IMR-90 (cell line): Measurements from ENCODE around the gene ACSM6. TPM values are rescaled to one million over a fixed set of nuclear protein-coding genes. Genes with fewer than 3 reads are reported as not detected.

Source experiments
- ATAC-seq: fragments of 200-7000 bp; cut with Tn5 transposase; 2 replicates; pipeline ENCODE4 v1.9.1; 2020; ENCODE audit warnings: low read depth, mild to moderate bottlenecking, moderate library complexity
- BruUV-seq: library from RNA; stranded (reverse); fragments of 400-500 nt; replicated peaks from 2 replicates; lab custom pipeline; 2021; lab: Mats Ljungman, UMichigan
- CTCF ChIA-PET: fragments of 300-600 bp; formaldehyde crosslinking; extraction: SDS; loops from one replicate; lab custom pipeline; 2021; ENCODE audit warnings: antibody characterized with exemption; lab: Yijun Ruan, JAX
- POLR2A ChIA-PET: fragments of 300-600 bp; sonication (Branson Sonifier 250); formaldehyde crosslinking; loops from one replicate; lab custom pipeline; 2022; ENCODE audit warnings: antibody characterized with exemption; ENCODE audit not compliant: unreplicated experiment; lab: Charles Lee
- DNase-seq: peaks from one replicate; pipeline ENCODE4 v3.0.0; 2013
- H2AFZ ChIP-seq: replicated peaks from 2 replicates; pipeline ENCODE3; 2013; ENCODE audit warnings: low read length, mild to moderate bottlenecking; ENCODE audit not compliant: poor library complexity
- H2AK5ac ChIP-seq: 2 replicates; pipeline ENCODE4 v1.6.1; 2013; ENCODE audit warnings: low read depth, low read length, inconsistent platforms
- H2AK9ac ChIP-seq: replicated peaks from 2 replicates; pipeline ENCODE3; 2013; ENCODE audit warnings: mild to moderate bottlenecking, low read depth, low read length, moderate library complexity; ENCODE audit not compliant: poor library complexity
- H2BK120ac ChIP-seq: 2 replicates; pipeline ENCODE4 v1.6.1; 2013; ENCODE audit warnings: low read depth, low read length, inconsistent platforms
- H2BK15ac ChIP-seq: 3 replicates; pipeline ENCODE4 v1.6.1; 2013; ENCODE audit warnings: low read depth, low read length, inconsistent platforms
- H2BK20ac ChIP-seq: 2 replicates; pipeline ENCODE4 v1.6.1; 2013; ENCODE audit warnings: low read depth, mild to moderate bottlenecking, inconsistent platforms, low read length, moderate library complexity
- H2BK5ac ChIP-seq: 2 replicates; pipeline ENCODE4 v1.6.1; 2013; ENCODE audit warnings: mild to moderate bottlenecking, low read depth, low read length, inconsistent platforms; ENCODE audit not compliant: poor library complexity, severe bottlenecking
- H3K14ac ChIP-seq: replicated peaks from 2 replicates; pipeline ENCODE4 v1.6.1; 2013; ENCODE audit warnings: low read depth, low read length, inconsistent platforms
- H3K18ac ChIP-seq: 2 replicates; pipeline ENCODE4 v1.6.1; 2013; ENCODE audit warnings: low read depth, low read length, control low read depth
- H3K23ac ChIP-seq: 2 replicates; pipeline ENCODE4 v1.6.1; 2013; ENCODE audit warnings: low read depth, low read length, inconsistent platforms
- H3K27ac ChIP-seq: 2 replicates; pipeline ENCODE4 v1.5.1; 2013; ENCODE audit warnings: mild to moderate bottlenecking, control low read depth, low read length; ENCODE audit not compliant: insufficient read depth
- H3K27me3 ChIP-seq: 2 replicates; pipeline ENCODE4 v1.6.1; 2013; ENCODE audit warnings: low read length; ENCODE audit not compliant: control insufficient read depth, insufficient read depth
- H3K36me3 ChIP-seq: 2 replicates; pipeline ENCODE4 v1.6.1; 2013; ENCODE audit warnings: low read length, mixed read lengths; ENCODE audit not compliant: control insufficient read depth, insufficient read depth
- H3K4ac ChIP-seq: 2 replicates; pipeline ENCODE4 v1.6.1; 2013; ENCODE audit warnings: low read depth, low read length, inconsistent platforms
- H3K4me1 ChIP-seq: 2 replicates; pipeline ENCODE4 v1.6.1; 2013; ENCODE audit warnings: low read length, mixed read lengths; ENCODE audit not compliant: control insufficient read depth, insufficient read depth
- H3K4me2 ChIP-seq: 2 replicates; pipeline ENCODE4 v1.6.1; 2013; ENCODE audit warnings: low read depth, mild to moderate bottlenecking, control low read depth, low read length, moderate library complexity
- H3K4me3 ChIP-seq: 2 replicates; pipeline ENCODE4 v1.5.1; 2013; ENCODE audit warnings: low read depth, mild to moderate bottlenecking, control low read depth, low read length, moderate library complexity; ENCODE audit not compliant: insufficient read depth
- H3K56ac ChIP-seq: 2 replicates; pipeline ENCODE4 v1.6.1; 2013; ENCODE audit warnings: low read length, inconsistent platforms; ENCODE audit not compliant: insufficient read depth; ENCODE audit errors: extremely low read depth
- H3K79me1 ChIP-seq, 2 experiments: 2 replicates each; pipeline ENCODE4 v1.6.1; 2013; ENCODE audit warnings: low read length in 2 of 2, inconsistent platforms in 1 of 2, low read depth in 1 of 2
- H3K9ac ChIP-seq: 2 replicates; pipeline ENCODE4 v1.6.1; 2013; ENCODE audit warnings: low read depth, low read length, control low read depth
- H3K9me1 ChIP-seq: 2 replicates; pipeline ENCODE4 v1.6.1; 2013; ENCODE audit warnings: low read length, inconsistent platforms; ENCODE audit not compliant: insufficient read depth
- H3K9me3 ChIP-seq: 2 replicates; pipeline ENCODE4 v1.6.1; 2013; ENCODE audit warnings: low read length; ENCODE audit not compliant: control insufficient read depth, insufficient read depth
- H4K20me1 ChIP-seq: 2 replicates; pipeline ENCODE4 v1.6.1; 2013; ENCODE audit warnings: low read length, inconsistent platforms; ENCODE audit not compliant: insufficient read depth
- H4K5ac ChIP-seq: 2 replicates; pipeline ENCODE4 v1.6.1; 2013; ENCODE audit warnings: mild to moderate bottlenecking, low read depth, low read length, control low read depth
- H4K8ac ChIP-seq, 2 experiments: 2 replicates each; pipeline ENCODE4 v1.6.1; 2013; ENCODE audit warnings: low read depth in 2 of 2, low read length in 2 of 2, control low read depth in 1 of 2, inconsistent platforms in 1 of 2
- H4K91ac ChIP-seq: 2 replicates; pipeline ENCODE4 v1.6.1; 2013; ENCODE audit warnings: low read depth, low read length, inconsistent platforms; ENCODE audit not compliant: insufficient read depth
- BHLHE40 ChIP-seq: fragments of 150-350 bp; IDR thresholded peaks from 2 replicates; pipeline ENCODE4 v1.6.1; 2016; ENCODE audit warnings: mild to moderate bottlenecking, low read depth, low read length
- CEBPB ChIP-seq: IDR thresholded peaks from 2 replicates; pipeline ENCODE4 v1.6.1; 2012; ENCODE audit warnings: low read depth, low read length, improper control_type of control experiment
- CHD1 ChIP-seq: IDR thresholded peaks from 2 replicates; pipeline ENCODE4 v1.6.1; 2012; ENCODE audit warnings: low read depth, low read length, improper control_type of control experiment
- MAFK ChIP-seq: IDR thresholded peaks from 2 replicates; pipeline ENCODE4 v1.6.1; 2012; ENCODE audit warnings: low read depth, low read length, improper control_type of control experiment
- MAZ ChIP-seq: IDR thresholded peaks from 2 replicates; pipeline ENCODE4 v1.6.1; 2012; ENCODE audit warnings: low read depth, mild to moderate bottlenecking, low read length, improper control_type of control experiment, moderate library complexity, borderline replicate concordance
- MXI1 ChIP-seq: IDR thresholded peaks from 2 replicates; pipeline ENCODE4 v1.6.1; 2012; ENCODE audit warnings: low read depth, mild to moderate bottlenecking, low read length, moderate library complexity, borderline replicate concordance
- NFE2L2 ChIP-seq: fragments of 150-350 bp; IDR thresholded peaks from 2 replicates; pipeline ENCODE4 v1.6.1; 2016; ENCODE audit warnings: low read depth, mild to moderate bottlenecking, low read length
- POLR2A ChIP-seq: IDR thresholded peaks from 2 replicates; pipeline ENCODE4 v1.6.1; 2012; ENCODE audit warnings: mild to moderate bottlenecking, low read depth, low read length
- RAD21 ChIP-seq: IDR thresholded peaks from 2 replicates; pipeline ENCODE4 v1.6.1; 2012; ENCODE audit warnings: low read length, improper control_type of control experiment
- RFX5 ChIP-seq: IDR thresholded peaks from 2 replicates; pipeline ENCODE4 v1.8.0; 2012; ENCODE audit warnings: low read depth, mild to moderate bottlenecking, low read length, moderate library complexity
- SMC3 ChIP-seq: fragments of 150-350 bp; IDR thresholded peaks from 2 replicates; pipeline ENCODE4 v1.6.1; 2016; ENCODE audit warnings: low read depth, mild to moderate bottlenecking, antibody characterized with exemption, low read length, moderate library complexity
- WGBS, 2 experiments: methylation state at CpG; one replicate each; pipeline versions ENCODE4 v1.1.5 to v1.1.7; 2013; ENCODE audit warnings: missing lambda C conversion rate in 2 of 2; ENCODE audit not compliant: insufficient read length in 1 of 2; ENCODE audit errors: extremely low coverage in 2 of 2; 5-methylcytosine and 5-hydroxymethylcytosine counted together
- dilution Hi-C: fragments of 300-500 bp; cut with HindIII; formaldehyde crosslinking; loops from one replicate; pipeline ENCODE4 v1.14.3; 2018; ENCODE audit warnings: low sequenced_read_pairs; ENCODE audit not compliant: unreplicated experiment
- in situ Hi-C: fragments of 300-500 bp; cut with MboI; formaldehyde crosslinking; loops from 3 replicates; pipeline ENCODE4 v1.14.3; 2019; ENCODE audit warnings: low sequenced_read_pairs, inconsistent platforms, mixed read lengths
- intact Hi-C: fragments of 100-400 bp; cut with micrococcal nuclease; formaldehyde crosslinking; loops from 2 replicates; pipeline ENCODE4 v1.10.0; 2022
- polyA plus RNA-seq, 3 experiments: library from polyadenylated mRNA; depleted of rRNA; stranded (reverse); fragments of >200 nt; gene quantifications; 2 replicates each; pipeline ENCODE4 v1.2.3, GENCODE V29; 2012; ENCODE audit warnings: low replicate concordance in 1 of 3
- total RNA-seq: library from RNA; depleted of rRNA; stranded (reverse); fragments of >200 nt; gene quantifications from 2 replicates; pipeline ENCODE4 v1.2.3, GENCODE V29; 2012
- TF ChIP-seq, protein P1 (sequence below): conservative IDR thresholded peaks from 2 replicates; pipeline ENCODE4 v1.5.1; 2012; ENCODE audit warnings: mild to moderate bottlenecking, low read depth, low read length, improper control_type of control experiment
- TF ChIP-seq, protein P2 (sequence below): fragments of 150-350 bp; IDR thresholded peaks from 2 replicates; pipeline ENCODE4 v1.6.1; 2017; ENCODE audit warnings: mild to moderate bottlenecking, antibody characterized with exemption, low read length, low read depth

The ACSM6 gene
- total and polyA plus RNA-seq, 2 of the 4 experiments (the other 2 are of a cell fraction) = not detected

DNA sequence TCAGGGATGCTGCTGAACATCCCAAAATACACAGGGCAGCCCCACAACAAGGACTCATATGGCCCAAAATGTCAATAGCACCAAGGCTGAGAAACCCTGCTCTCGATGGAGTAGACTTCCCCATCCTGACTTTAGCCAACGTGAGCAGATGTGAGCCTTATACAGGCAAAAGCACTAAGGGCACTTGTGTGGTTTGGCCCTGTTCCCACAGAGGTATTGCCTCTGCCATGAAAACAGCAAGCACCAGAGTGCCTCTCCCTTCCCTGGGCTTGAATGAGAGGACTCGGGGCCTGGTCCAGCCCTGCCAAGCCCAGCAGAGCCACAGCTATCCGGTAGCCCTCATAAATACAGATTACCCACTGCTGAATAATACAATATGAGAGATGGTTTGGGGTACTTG is 47.5 kb downstream of the ACSM6 start:
- dilution Hi-C loops (no loop called here), intact Hi-C loops (no loop called here), in situ Hi-C loops (loop anchor here (5.0 kb wide), 1 partner anchor 121 kb away; no protein-coding TSS in a partner anchor)
- DNase-seq (no peak), ATAC-seq (no peak)
- Histone ChIP-seq H2AK5ac (peak overlapping the region; percentile 14; the same call in 1 of the 2 replicates), H2BK20ac (no peak overlapping the region), H3K56ac (no peak overlapping the region), H3K4me2 (no peak overlapping the region), H3K4me1 (peaks cover 18% of the 10 kb centered on the region), H3K14ac (no peak overlapping the region), H3K23ac (no peak overlapping the region), H2BK120ac (no peak overlapping the region), H4K20me1 (peaks cover 24% of the 10 kb centered on the region), H3K18ac (no peak overlapping the region), H3K4me3 (no peak overlapping the region), H2AFZ (no peak overlapping the region), H3K9ac (no peak overlapping the region), H2AK9ac (no peak overlapping the region), H3K36me3 (peaks cover 60% of the 10 kb centered on the region), H3K4ac (peak overlapping the region; percentile 26; the same call in 1 of the 2 replicates), H4K5ac (no peak overlapping the region), H3K9me3 (no peaks in the 10 kb centered on the region), H4K8ac (no peak overlapping the region), H2BK15ac (no peak overlapping the region), H3K79me1 (peaks cover 32 to 71% of the 10 kb centered on the region in 2 experiments; a peak in 3 of 4 replicates), H3K27me3 (no peaks in the 10 kb centered on the region), H2BK5ac (no peak overlapping the region), H3K9me1 (peaks cover 21% of the 10 kb centered on the region), H4K91ac (no peak overlapping the region), H3K27ac (no peak overlapping the region)
- BruUV-seq = no TSS peak
- POLR2A ChIA-PET = no interaction called here
- TF ChIP-seq RFX5 (no peak), NFE2L2 (no peak), MXI1 (no peak), MAZ (no peak), POLR2A (no peak), CHD1 (no peak), CEBPB (no peak), SMC3 (no peak), RAD21 (no peak), BHLHE40 (no peak), MAFK (no peak)
- TF ChIP-seq, protein P1, sequence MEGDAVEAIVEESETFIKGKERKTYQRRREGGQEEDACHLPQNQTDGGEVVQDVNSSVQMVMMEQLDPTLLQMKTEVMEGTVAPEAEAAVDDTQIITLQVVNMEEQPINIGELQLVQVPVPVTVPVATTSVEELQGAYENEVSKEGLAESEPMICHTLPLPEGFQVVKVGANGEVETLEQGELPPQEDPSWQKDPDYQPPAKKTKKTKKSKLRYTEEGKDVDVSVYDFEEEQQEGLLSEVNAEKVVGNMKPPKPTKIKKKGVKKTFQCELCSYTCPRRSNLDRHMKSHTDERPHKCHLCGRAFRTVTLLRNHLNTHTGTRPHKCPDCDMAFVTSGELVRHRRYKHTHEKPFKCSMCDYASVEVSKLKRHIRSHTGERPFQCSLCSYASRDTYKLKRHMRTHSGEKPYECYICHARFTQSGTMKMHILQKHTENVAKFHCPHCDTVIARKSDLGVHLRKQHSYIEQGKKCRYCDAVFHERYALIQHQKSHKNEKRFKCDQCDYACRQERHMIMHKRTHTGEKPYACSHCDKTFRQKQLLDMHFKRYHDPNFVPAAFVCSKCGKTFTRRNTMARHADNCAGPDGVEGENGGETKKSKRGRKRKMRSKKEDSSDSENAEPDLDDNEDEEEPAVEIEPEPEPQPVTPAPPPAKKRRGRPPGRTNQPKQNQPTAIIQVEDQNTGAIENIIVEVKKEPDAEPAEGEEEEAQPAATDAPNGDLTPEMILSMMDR = no peak
- TF ChIP-seq, protein P2, sequence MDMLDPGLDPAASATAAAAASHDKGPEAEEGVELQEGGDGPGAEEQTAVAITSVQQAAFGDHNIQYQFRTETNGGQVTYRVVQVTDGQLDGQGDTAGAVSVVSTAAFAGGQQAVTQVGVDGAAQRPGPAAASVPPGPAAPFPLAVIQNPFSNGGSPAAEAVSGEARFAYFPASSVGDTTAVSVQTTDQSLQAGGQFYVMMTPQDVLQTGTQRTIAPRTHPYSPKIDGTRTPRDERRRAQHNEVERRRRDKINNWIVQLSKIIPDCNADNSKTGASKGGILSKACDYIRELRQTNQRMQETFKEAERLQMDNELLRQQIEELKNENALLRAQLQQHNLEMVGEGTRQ = no peak
- CTCF ChIA-PET = no interaction called here
- no CpG with 5 or more reads among the region's 4 CpGs for WGBS, 2 experiments
